Measurements from ENCODE around the gene POFUT1. TPM values are rescaled to one million over a fixed set of nuclear protein-coding genes. Genes with fewer than 3 reads are reported as not detected.

POFUT1 gene
- total RNA-seq, 4 donors from 2014 or later: 22.8 to 39.9 (median 31.4) TPM

GRCh38 chr20:32206760-32207625, 687 bp upstream of the POFUT1 start:
- TF ChIP-seq CTCF (IDR thresholded peaks at IDR 0.05; ENCODE audit: low read depth): no peak

GRCh38 chr20:32208499-32209154, 947 bp downstream of the POFUT1 start:
- TF ChIP-seq CTCF (IDR thresholded peaks at IDR 0.05; ENCODE audit: low read depth): no peak

GRCh38 chr20:32209850-32210605, 2.3 kb downstream of the POFUT1 start:
- TF ChIP-seq CTCF (IDR thresholded peaks at IDR 0.05; ENCODE audit: low read depth): no peak

- TF ChIP-seq CTCF (IDR thresholded peaks at IDR 0.05; ENCODE audit: low read depth): no peak
Measured at GRCh38 chr20:32213870-32214269, 6.2 kb downstream of the POFUT1 start.

- no peak for TF ChIP-seq CTCF (IDR thresholded peaks at IDR 0.05; ENCODE audit: low read depth)
Measured at GRCh38 chr20:32215147-32215546, 7.5 kb downstream of the POFUT1 start.

- TF ChIP-seq CTCF (IDR thresholded peaks at IDR 0.05; ENCODE audit: low read depth): no peak
Measured at GRCh38 chr20:32215729-32216128, 8.0 kb downstream of the POFUT1 start.
